SK-N-SH (cell line): ENCODE results near the gene DDIT3. TPM values are rescaled to one million over a fixed set of nuclear protein-coding genes. Genes with fewer than 3 reads are reported as not detected.
A peak's percentile ranks its signal among the peaks of the same experiment; 100 is the strongest.

ENCODE experiments used
- CTCF ChIA-PET: fragments of 300-600, 350-600 bp; formaldehyde crosslinking; extraction: SDS; loops from one replicate; lab custom pipeline; 2021; lab: Yijun Ruan, JAX
- POLR2A ChIA-PET: fragments of 350-600 bp; sonication (Branson Sonifier 250); formaldehyde crosslinking; extraction: SDS; loops from one replicate; lab custom pipeline; 2020; ENCODE audit warnings: antibody characterized with exemption, inconsistent platforms; lab: Yijun Ruan, JAX
- DNase-seq: peaks from one replicate; pipeline ENCODE4 v3.0.0; 2012
- H2AFZ ChIP-seq: fragments of 200-600 bp; sonication (generic); 2 replicates; pipeline ENCODE4 v1.8.1; 2016; ENCODE audit warnings: antibody characterized with exemption, mild to moderate bottlenecking, low read depth
- H3F3A ChIP-seq: fragments of 200-600 bp; sonication (generic); replicated peaks from 2 replicates; pipeline ENCODE3; 2016; ENCODE audit warnings: antibody characterized with exemption, mild to moderate bottlenecking; ENCODE audit not compliant: insufficient read depth
- H3K27ac ChIP-seq, 2 experiments: fragments of 200-500 bp in 1 of 2; fragments of 200-600 bp in 1 of 2; sonication (Bioruptor generic) in 1 of 2; sonication (generic), shearing (Covaris generic) in 1 of 2; 2 replicates each; pipeline versions ENCODE4 v1.5.1 to v1.6.1; 2014 to 2016; ENCODE audit warnings: low read depth in 2 of 2, inconsistent platforms in 1 of 2, low read length in 1 of 2, mild to moderate bottlenecking in 1 of 2, mixed read lengths in 1 of 2
- H3K27me3 ChIP-seq: fragments of 200-600 bp; sonication (generic), shearing (Covaris generic); 2 replicates; pipeline ENCODE4 v1.6.1; 2016; ENCODE audit warnings: mixed run types; ENCODE audit not compliant: insufficient read depth
- H3K36me3 ChIP-seq, 2 experiments: fragments of 200-500 bp in 1 of 2; fragments of 200-600 bp in 1 of 2; sonication (Bioruptor generic) in 1 of 2; sonication (generic) in 1 of 2; replicated peaks in 1 of 2; 2 replicates each; pipeline versions ENCODE3 to v1.5.1; 2014 to 2016; ENCODE audit warnings: low read length in 1 of 2, mild to moderate bottlenecking in 1 of 2; ENCODE audit not compliant: insufficient read depth in 2 of 2, control insufficient read depth in 1 of 2
- H3K4me1 ChIP-seq, 2 experiments: fragments of 200-500 bp in 1 of 2; fragments of 200-600 bp in 1 of 2; sonication (Bioruptor generic) in 1 of 2; sonication (generic), shearing (Covaris generic) in 1 of 2; 2 replicates each; pipeline versions ENCODE4 v1.5.1 to v1.6.1; 2014 to 2016; ENCODE audit warnings: low read depth in 1 of 2, low read length in 1 of 2, mixed run types in 1 of 2; ENCODE audit not compliant: insufficient read depth in 2 of 2, control insufficient read depth in 1 of 2
- H3K4me2 ChIP-seq: fragments of 200-600 bp; sonication (generic), shearing (Covaris generic); 2 replicates; pipeline ENCODE4 v1.6.1; 2017; ENCODE audit warnings: mixed run types
- H3K4me3 ChIP-seq, 2 experiments: fragments of 200-500 bp in 1 of 2; fragments of 200-600 bp in 1 of 2; sonication (Bioruptor generic) in 1 of 2; sonication (generic), shearing (Covaris generic) in 1 of 2; 2 replicates each; pipeline versions ENCODE4 v1.5.1 to v1.8.1; 2014 to 2016; ENCODE audit warnings: low read depth in 2 of 2, inconsistent platforms in 1 of 2, low read length in 1 of 2, mild to moderate bottlenecking in 1 of 2, mixed read lengths in 1 of 2, moderate library complexity in 1 of 2
- H3K79me2 ChIP-seq: fragments of 200-600 bp; sonication (generic); 2 replicates; pipeline ENCODE4 v1.8.1; 2017; ENCODE audit warnings: mild to moderate bottlenecking; ENCODE audit not compliant: insufficient read depth
- H3K9ac ChIP-seq: fragments of 200-600 bp; sonication (generic); 2 replicates; pipeline ENCODE4 v1.6.1; 2017; ENCODE audit warnings: mixed run types
- H3K9me2 ChIP-seq: fragments of 200-600 bp; sonication (generic); 2 replicates; pipeline ENCODE4 v1.6.1; 2017; ENCODE audit warnings: mixed run types
- H3K9me3 ChIP-seq: fragments of 200-600 bp; sonication (generic); 2 replicates; pipeline ENCODE4 v1.6.1; 2017; ENCODE audit warnings: mixed run types, mild to moderate bottlenecking, moderate library complexity
- H4K20me1 ChIP-seq: fragments of 200-600 bp; sonication (generic); 2 replicates; pipeline ENCODE4 v1.6.1; 2017; ENCODE audit warnings: mild to moderate bottlenecking, mixed run types; ENCODE audit not compliant: insufficient read depth
- CTCF ChIP-seq: fragments of 200-600 bp; sonication (generic); IDR thresholded peaks from 2 replicates; pipeline ENCODE4 v1.6.1; 2017; ENCODE audit warnings: antibody characterized with exemption, mild to moderate bottlenecking, moderate library complexity
- GABPA ChIP-seq: IDR thresholded peaks from 2 replicates; pipeline ENCODE4 v1.4.0; 2012; ENCODE audit warnings: low read depth, mild to moderate bottlenecking
- MXI1 ChIP-seq: IDR thresholded peaks from 2 replicates; pipeline ENCODE4 v1.6.1; 2012; ENCODE audit warnings: mild to moderate bottlenecking, low read depth, low read length, improper control_type of control experiment
- POLR2AphosphoS5 ChIP-seq: IDR thresholded peaks from 2 replicates; pipeline ENCODE4 v1.6.1; 2012; ENCODE audit warnings: low read depth, low read length
- REST ChIP-seq: IDR thresholded peaks from 2 replicates; pipeline ENCODE4 v1.6.1; 2012; ENCODE audit warnings: mild to moderate bottlenecking, low read depth, low read length, moderate library complexity
- SIN3A ChIP-seq: IDR thresholded peaks from 2 replicates; pipeline ENCODE4 v1.6.1; 2012; ENCODE audit warnings: low read depth, mild to moderate bottlenecking, low read length, moderate library complexity, borderline replicate concordance
- YY1 ChIP-seq: IDR thresholded peaks from 2 replicates; pipeline ENCODE4 v1.4.0; 2012; ENCODE audit warnings: low read depth, mild to moderate bottlenecking
- ZBTB33 ChIP-seq: IDR thresholded peaks from 2 replicates; pipeline ENCODE4 v1.4.0; 2012; ENCODE audit warnings: low read depth, borderline replicate concordance
- WGBS: methylation state at CpG from one replicate; pipeline ENCODE4 v1.1.6; 2017; ENCODE audit warnings: low lambda C conversion rate; 5-methylcytosine and 5-hydroxymethylcytosine counted together
- polyA plus RNA-seq, 3 experiments: library from polyadenylated mRNA; depleted of rRNA; stranded (reverse); fragments of >200 nt; gene quantifications; 2 replicates each; pipeline ENCODE4 v1.2.3, GENCODE V29; 2012

The DDIT3 gene
- polyA plus RNA-seq, 1 of the 3 experiments (the other 2 are of a cell fraction), result 26.3 TPM

- TF ChIP-seq SIN3A (no peak), POLR2AphosphoS5 (no peak), REST (no peak), MXI1 (peak; percentile 67; the same call in 1 of the 2 replicates)
- DNase-seq, result no peak
- peak overlapping the region; percentile 97 to 98 for H3K27ac ChIP-seq
- H3K4me2 ChIP-seq, result peak overlapping the region; percentile 92
- H2AFZ ChIP-seq, result no peak overlapping the region
- H3K9me3 ChIP-seq, result no peaks in the 10 kb centered on the region
- peaks cover 54% of the 10 kb centered on the region for H3K79me2 ChIP-seq
- POLR2A ChIA-PET, result interaction anchor here (1.0 to 2.2 kb wide), 13 partner anchors 13 to 290 kb away, joined by 3 to 13 read pairs (median 4); partner anchors contain the start of genes DCTN2, MARS1 and SHMT2
- CTCF ChIA-PET, result interaction anchor here (1.0 to 1.9 kb wide), 3 partner anchors 44 to 61 kb away, joined by 3 to 5 read pairs (median 3); no protein-coding TSS in a partner anchor
- no peaks in the 10 kb centered on the region for H3K27me3 ChIP-seq
- 7% methylated on average over 3 of the region's 8 CpGs for WGBS
- H3K9me2 ChIP-seq, result no peaks in the 10 kb centered on the region
- peak overlapping the region; percentile 98 for H3K9ac ChIP-seq
- H4K20me1 ChIP-seq, result peaks cover 48% of the 10 kb centered on the region
- peaks cover 43 to 44% of the 10 kb centered on the region in 2 experiments for H3K36me3 ChIP-seq
- peaks cover 41 to 42% of the 10 kb centered on the region in 2 experiments for H3K4me1 ChIP-seq
- peaks cover 62% of the 10 kb centered on the region for H3F3A ChIP-seq
- H3K4me3 ChIP-seq, result peak overlapping the region; percentile 72 to 94
These were observed 590 bp downstream of the DDIT3 start for GRCh38 chr12:57519796-57520052.

GRCh38 chr12:57518920-57519795 lies 1.2 kb downstream of the DDIT3 start:
- H4K20me1 ChIP-seq, result peaks cover 48% of the 10 kb centered on the region
- H3K4me2 ChIP-seq, result peak overlapping the region; percentile 92
- DNase-seq, result no peak
- peaks cover 43 to 49% of the 10 kb centered on the region in 2 experiments for H3K36me3 ChIP-seq
- CTCF ChIA-PET, result interaction anchor here (1.0 to 1.9 kb wide), 3 partner anchors 44 to 60 kb away, joined by 3 to 5 read pairs (median 3); no protein-coding TSS in a partner anchor
- peak overlapping the region; percentile 98 for H3K9ac ChIP-seq
- H3K27ac ChIP-seq, result peak overlapping the region; percentile 97 to 98
- peaks cover 62% of the 10 kb centered on the region for H3F3A ChIP-seq
- no peaks in the 10 kb centered on the region for H3K9me3 ChIP-seq
- no peaks in the 10 kb centered on the region for H3K9me2 ChIP-seq
- 32% methylated on average over 6 of the region's 7 CpGs for WGBS
- peak overlapping the region; percentile 72 to 94 for H3K4me3 ChIP-seq
- H3K79me2 ChIP-seq, result peaks cover 48% of the 10 kb centered on the region
- H2AFZ ChIP-seq, result no peak overlapping the region
- POLR2A ChIA-PET, result interaction anchor here (0.6 to 2.2 kb wide), 11 partner anchors 13 to 1172 kb away, joined by 3 to 13 read pairs (median 5); partner anchors contain the start of genes DCTN2, MARS1 and SHMT2
- no peak for TF ChIP-seq ZBTB33
- TF ChIP-seq GABPA, result no peak
- no peak for TF ChIP-seq YY1
- peak; percentile 1; the same call in 1 of the 2 replicates for TF ChIP-seq POLR2AphosphoS5
- TF ChIP-seq CTCF, result no peak
- TF ChIP-seq MXI1, result no peak
- TF ChIP-seq, all 33 proteins: peak for 1
- Histone ChIP-seq H3K27me3 (no peaks in the 10 kb centered on the region), H3K4me1 (peaks cover 36 to 40% of the 10 kb centered on the region in 2 experiments)
